Esophagus mucosa (tissue), 1 donor: ENCODE measurements around the gene BPGM. TPM values are rescaled to one million over a fixed set of nuclear protein-coding genes. Genes with fewer than 3 reads are reported as not detected.

Source experiments
- ATAC-seq: fragments of 200-7000 bp; cut with Tn5 transposase; one replicate; pipeline ENCODE4 v1.9.1; 2020
- total RNA-seq: library from RNA; stranded (reverse); gene quantifications from one replicate; pipeline ENCODE4 v1.2.4, GENCODE V29; 2023
- donor health status: DM: yes; HTN: yes; CAD: no.

The BPGM gene
- total RNA-seq, 1 donor from 2014 or later = 8.9 TPM

DNA sequence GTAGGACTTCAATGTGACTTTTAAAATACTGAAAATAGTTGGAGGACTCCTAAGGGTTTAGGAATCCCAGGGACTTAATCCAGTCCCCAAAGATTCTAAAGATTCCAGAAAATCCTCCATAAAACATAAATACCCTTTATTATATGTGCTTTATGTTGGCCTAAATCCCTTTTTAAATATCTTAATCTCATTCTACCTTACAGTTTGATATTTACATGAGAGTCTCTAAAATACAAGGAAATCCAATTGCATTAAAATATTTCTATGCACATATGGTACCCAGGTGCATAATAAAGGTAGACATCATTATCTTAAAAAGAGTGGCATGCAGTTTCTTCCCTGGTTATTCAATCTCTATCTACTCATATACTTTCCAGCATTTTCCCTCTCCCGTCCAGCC is 51.8 kb downstream of the BPGM start:
- ATAC-seq = no peak

DNA sequence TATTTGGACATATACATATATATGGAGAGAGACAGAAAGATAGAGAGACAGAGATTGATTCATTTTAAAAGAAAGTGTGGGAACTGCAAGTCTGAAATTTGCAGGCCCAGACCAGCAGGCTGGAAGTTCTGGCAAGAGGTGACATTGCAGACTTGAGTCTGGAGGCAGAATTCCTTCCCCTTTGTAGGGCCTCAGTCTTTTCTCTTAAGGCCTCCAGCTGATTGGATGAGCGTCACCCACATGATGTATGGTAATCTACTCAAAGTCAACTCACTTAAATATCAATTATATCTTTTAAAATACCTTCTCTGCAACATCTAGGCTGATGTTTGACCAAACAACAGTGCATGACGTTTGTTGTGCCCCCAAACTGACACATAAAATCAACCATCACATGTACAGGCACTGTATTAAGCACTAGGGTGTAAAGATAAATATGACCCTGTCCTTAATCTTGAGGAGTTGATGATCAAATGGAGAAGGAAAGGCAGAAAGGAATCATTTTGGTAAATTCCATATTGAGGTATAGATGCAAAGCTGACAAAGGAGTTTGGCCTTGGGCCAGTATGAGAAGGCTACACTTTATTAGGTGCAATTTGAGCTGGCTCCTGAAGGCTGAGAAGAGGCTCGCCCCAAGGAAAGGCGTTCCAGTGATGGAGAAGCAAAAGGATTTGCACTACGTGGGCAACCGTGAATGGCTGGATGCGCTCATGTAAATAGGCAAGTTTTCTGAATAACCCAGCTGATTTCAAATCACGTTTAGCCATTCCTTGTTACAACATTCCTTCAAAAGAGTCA is 52.6 kb downstream of the BPGM start:
- ATAC-seq = no peak

DNA sequence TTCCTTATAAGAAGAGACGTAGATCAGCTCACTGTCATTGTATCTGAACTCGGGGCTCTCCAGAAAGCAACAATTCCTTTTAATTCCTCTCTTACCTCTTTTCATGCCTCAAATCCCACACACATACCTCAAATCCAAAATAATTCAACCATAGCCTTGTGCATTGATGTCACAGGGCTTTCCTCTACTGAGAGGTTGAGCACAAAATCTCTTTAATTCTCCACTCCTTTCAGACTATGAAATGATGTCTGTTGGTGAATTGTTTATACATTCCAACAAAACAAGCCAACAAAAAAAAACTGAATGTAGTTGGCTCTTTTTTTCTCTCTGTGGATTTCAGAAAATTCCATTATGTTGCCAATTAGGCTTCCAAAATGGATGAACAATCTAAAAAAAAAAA is 53.2 kb downstream of the BPGM start:
- no peak for ATAC-seq

DNA sequence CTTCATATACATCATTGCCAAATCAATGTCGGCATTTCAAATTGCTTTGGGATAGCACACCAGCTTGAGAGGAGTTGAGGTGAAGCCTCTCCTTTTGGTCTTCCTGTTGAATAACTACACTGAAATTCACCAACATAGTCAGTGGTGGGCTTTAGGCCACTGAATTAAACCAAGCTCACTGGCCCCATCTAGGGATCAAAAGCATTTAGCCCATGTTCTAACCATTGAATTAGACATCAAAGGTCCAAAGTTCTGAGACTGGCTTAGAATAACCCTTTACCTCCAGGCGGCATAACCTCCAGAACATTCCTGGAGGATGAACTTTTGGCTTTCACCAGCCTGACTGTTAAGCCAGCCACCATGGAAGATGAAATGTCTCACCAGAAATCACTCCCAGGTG is 54.6 kb downstream of the BPGM start:
- ATAC-seq = no peak

DNA sequence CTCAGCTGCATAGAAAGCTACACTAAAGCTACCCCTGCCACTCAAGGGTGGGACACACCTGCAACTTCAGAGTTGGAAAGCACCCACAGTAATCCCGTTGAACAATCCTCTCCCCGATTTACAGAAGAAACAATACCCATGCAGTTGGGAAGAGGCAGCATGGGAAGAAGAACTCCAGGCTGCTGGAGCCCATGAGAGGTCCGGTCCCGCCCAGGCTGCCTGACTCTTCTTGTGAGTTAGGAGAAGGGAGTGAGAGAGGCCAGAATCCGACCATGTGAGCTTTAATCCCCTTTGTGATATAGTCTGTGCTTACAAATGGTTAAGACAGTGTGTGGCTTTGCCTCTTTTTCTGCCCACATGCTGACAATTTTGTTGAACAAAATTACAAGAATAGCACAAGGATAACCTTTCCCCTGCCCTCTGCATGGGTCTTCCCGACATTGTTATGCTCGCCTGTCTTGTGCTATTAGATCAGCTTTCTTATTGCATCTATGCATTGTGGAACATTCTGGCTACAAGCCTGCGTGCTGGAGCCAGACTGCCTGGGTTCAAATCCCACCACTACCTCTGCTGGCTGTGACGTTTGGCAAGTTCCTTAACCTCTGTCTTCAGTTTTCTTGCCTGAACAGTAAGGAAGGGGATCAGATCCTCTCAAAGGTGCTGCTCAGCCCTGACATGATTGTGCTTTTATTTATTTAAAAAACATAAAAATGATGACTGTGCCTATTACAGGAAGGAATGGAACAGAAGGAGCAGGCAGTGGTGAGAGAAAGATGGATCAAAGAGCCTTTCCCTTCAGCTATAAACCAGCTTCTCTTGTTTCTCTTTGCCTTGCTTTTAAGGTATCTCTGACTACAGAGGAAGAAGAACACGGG is 56.0 kb downstream of the BPGM start:
- ATAC-seq = no peak

DNA sequence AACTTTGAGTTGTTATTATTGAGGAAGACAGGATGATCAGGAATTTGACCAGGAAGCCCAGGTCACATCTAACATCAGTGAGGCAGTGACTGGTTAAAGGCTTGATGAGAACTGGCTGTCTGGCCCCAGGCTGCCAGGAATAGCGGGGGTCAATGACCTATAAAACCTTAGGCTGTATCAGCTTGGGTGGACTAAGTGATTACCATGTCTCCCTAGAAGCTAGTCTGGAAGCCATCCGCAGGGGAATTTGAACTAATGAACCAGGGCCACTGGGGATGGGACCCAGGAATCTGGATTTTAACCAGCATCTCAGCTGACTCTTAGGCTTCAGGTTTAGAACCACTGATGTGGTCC is 56.6 kb downstream of the BPGM start:
- no peak for ATAC-seq

DNA sequence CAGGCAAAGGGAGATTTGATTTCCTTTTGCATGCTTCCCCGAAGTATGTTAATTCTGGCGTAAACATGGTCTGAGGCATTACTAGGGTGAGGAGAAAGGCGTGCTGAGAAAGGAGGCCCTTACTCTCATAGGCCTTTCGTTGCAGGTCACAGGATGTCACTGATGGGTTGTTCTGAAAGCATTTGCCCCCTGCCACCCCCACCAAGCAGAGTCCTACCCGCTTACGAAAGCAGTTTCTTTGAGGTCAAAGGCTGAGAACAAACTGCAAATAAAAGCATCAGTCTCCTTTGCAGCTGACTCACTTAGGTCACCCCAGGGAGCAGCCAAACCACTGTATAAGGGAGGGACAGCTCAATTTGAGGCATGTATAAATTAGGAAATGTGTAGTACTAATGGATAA is 57.1 kb downstream of the BPGM start:
- ATAC-seq = no peak

DNA sequence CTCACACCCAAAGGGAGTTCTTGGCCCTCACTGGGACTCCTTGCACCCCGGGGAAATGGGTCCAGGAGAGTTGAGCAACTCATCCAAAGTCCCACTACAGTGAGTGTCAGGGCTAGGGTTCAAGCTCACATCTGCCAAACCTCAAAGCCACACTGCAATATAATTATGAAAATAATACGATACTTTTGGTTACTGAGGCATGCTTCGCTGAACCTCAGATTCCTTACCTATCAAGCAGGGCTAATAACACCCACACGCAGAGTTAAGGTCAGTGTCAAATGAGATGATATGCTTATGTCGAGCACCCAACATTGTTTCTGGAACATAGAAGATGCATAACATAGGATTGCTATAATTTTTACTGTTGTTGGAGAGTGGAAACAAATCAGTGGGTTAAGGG is 58.2 kb downstream of the BPGM start:
- no peak for ATAC-seq

DNA sequence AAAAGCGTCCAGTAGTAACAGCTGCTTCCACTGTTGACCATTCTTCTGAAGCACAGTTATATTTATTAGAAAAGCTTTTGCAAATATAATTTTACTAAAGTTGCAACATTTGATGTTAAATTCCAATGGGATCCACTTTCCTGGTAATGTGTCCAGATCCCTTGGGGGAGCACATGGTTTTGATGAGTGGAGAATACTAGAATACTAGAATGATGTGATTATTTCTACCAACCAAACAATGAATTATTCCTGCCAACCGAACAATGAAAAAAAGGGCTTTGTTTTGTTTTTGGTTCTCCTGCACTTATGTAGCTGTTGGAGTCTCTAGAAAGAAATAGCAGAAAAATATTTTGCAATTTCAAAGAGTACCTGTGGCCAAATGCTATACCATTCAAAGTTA is 59.1 kb downstream of the BPGM start:
- ATAC-seq = no peak

DNA sequence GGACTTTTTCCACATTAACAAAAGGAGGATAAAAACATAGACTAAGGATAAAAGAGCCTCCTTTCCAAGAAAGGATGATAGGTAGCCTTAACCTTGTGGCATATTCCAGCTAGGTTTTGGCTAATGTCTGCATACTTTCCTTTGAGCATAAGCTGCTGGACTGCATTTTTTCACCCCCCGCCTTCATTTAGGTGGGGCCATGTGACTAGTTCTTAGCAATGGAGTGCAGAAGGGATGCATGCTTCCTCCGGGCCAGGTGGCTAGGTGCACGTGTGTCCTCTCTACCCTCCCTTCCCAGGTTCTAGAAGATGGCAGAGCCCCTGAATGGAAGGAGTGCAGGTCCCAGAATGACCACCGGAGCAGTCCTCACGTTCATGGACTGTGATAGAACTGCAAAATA is 59.8 kb downstream of the BPGM start:
- ATAC-seq = no peak

DNA sequence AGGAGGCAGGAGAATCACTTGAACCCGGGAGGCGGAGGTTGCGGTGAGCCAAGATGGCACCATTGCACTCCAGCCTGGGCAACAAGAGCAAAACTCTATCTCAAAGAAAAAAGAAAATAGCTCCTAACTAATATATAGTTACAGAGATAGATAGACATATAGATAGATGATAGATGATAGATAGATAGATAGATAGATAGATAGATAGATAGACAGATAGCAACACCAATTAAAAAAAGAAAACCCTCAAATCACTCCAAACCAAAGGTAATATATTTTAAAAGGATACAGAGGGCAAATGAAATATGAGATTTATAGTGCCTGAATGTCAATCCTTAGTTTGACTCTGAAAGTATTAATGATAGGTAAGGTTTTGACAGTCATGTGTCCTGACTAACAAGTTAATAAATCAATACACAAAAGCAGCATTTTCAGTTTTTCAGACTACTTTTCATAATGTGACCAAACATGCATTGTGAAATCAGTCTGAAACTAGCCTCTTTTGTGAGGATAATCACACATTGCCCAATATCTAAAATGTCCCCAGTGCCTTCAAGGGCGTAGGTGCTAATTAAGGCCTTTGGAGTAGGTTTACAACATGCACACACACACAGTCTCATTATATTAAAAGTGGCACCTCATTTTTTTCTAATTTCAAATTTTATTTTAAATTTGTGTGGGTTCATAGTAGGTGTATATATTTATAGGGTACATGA is 61.2 kb downstream of the BPGM start:
- no peak for ATAC-seq

DNA sequence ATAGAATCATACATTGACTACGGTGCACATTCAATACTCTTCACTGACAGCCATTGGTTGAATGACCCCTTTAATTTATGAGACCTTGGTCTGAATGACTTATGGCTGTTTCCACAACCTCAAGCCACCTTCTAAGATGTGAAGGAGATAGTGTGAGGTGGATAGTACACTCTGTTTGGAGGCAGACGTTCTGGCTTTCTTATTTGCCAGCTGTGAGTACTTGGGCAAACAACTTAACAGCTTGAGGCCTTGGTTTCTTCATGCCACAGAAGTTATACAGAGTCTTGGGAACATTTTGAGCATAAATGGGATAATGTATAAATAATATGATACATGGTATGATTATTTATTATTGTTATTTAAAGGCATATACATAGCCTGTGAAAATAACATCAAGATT is 62.0 kb downstream of the BPGM start:
- no peak for ATAC-seq

DNA sequence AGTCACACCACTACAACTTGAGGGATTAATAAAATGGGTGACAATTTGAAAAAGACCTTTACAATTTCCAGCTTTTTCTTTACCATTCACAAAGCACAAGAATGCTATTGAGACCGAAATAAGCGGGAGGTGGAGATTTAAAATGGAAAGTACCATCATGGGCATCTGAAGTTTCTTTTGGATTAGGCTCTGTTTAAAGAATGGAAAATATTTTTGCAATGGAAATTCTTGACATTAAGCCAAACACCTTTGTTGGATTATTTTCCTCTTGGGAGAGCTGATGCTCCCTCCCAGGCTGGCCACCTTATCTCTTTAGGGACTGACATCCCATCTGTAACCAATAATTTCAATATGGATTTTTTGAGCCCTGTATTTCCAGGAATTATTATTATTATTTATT is 62.5 kb downstream of the BPGM start:
- no peak for ATAC-seq

DNA sequence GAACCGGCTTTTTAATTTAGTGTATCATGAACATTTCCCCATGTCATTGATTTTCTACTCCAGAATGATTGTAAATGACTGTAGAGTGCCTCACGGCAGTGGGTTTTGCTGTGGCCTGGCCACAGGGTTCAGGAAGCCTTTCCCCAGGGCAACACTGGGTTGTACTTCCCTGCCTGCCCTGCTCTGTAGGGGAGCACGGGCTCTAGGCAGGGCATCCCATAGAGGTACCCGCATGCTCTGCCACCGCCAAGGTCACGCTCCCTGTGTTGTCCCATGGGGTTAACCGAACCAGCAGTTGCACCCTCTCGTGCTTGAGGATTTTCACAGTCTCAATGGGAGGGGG is 63.8 kb downstream of the BPGM start:
- no peak for ATAC-seq

DNA sequence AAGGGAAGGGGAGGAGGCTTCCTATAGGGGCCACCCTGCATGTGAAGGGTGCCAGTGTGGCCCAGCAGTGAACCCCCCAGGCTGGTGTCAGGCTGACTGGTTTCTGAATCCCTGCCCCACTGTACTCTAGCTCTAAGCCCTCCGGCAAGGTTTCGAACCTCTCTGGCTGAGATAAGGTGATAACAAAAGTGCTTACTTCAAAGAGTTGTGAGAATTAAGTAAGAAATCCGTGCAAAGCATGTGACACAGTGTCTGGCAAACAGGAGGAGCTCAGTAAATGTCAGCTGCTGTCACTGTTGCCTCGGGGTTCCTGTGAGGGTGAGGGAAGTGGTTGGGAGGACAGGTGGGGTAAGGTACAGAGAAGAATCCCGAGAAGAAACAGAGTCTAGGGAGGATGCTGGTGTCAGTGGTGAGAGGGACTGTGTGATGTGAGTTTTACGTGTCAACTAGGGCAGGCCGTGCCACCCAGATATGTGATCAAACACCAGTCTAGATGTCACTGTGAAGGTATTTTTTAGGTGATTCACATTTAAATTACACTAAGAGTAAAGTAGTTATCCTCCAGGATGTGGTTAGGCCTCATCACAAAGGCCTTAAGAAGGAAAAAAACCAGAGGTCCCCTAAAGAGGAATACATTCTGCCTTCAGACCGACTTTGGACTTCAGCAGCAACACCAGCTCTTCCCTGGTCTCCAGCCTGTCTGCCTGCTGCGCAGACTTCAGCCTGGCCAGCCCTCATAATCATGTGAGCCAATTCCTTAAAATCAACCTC is 64.4 kb downstream of the BPGM start:
- no peak for ATAC-seq

DNA sequence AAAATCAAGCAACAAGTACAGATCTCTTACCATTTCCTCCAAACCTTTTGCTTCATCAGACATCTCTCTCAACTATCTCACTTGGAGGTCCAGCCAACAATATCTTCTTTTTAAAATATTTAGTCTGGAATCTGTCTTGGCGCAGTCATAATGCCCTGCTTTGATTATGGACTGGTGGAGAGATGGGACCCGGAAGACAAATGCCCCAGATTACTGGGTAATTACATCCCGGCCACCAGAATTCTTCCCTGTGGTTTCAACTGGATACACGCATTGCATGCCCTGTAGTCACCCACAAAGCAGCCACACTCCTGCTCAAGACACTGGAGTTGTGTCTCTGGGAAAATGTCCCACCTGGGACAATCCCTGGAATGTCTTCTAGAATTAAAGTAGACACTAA is 65.5 kb downstream of the BPGM start:
- ATAC-seq = no peak

DNA sequence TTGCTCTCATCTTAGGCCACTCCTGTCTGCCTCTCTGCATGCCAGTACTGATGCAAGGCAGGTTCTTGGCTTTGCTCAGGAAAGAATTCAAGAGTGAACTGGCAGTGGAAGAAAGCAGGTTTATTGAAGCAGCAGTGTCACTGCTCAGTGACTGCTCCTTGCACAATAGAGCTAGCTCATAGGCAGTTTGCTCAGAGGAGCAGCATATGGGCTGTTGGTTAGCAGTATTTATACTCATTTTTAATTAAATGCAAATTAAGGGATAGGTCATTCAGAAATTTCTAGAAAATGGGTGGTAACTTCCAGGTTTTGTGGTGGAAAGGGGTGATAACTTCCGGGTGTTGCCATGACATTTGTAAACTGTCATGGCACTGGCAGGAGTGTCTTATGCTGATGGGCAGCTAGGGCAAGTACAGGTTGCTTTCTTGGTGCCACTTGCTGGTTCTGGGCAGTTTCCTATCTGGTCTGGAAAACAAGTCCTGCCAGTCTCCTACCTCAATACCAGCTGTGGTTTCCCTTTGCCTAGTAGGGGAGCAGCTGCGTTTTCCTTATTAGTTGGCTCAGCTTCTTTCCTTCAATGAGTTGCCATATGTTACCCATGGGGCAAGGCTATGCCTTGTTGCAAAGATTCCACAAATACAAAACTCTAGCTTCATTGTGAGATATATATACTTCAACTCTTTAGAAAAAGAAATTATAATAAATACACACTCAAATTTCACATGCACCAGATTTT is 68.0 kb downstream of the BPGM start:
- ATAC-seq = no peak

DNA sequence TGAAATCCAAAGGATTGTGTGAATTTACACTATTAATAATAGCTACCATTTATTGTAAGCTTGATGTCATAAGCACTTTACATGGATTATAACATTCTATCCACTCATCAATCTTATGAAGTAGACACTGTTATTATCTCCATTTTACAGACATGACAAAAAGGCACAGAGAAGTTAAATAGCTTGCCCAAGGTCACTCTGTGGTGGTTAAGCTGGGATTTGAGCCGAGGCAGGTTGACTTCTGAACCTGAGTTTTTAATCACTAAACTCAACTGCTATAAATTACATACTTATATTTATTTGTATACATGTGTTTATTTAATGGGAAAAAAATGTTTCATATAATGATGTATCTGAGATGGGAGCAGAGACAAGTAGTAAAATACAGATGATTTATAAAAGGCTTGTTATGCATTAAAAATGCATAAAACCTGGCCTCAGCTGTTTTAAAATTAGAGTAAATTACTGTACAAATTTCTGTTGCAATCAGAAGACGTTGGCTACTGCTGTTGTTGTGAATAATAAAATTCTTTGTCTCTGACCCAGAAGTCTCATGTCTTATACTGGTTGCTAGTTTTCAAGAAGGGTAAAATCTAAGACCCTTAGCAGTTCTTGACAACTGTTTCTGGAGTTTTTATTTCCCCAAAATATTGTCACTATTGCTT is 71.7 kb downstream of the BPGM start:
- ATAC-seq = no peak

DNA sequence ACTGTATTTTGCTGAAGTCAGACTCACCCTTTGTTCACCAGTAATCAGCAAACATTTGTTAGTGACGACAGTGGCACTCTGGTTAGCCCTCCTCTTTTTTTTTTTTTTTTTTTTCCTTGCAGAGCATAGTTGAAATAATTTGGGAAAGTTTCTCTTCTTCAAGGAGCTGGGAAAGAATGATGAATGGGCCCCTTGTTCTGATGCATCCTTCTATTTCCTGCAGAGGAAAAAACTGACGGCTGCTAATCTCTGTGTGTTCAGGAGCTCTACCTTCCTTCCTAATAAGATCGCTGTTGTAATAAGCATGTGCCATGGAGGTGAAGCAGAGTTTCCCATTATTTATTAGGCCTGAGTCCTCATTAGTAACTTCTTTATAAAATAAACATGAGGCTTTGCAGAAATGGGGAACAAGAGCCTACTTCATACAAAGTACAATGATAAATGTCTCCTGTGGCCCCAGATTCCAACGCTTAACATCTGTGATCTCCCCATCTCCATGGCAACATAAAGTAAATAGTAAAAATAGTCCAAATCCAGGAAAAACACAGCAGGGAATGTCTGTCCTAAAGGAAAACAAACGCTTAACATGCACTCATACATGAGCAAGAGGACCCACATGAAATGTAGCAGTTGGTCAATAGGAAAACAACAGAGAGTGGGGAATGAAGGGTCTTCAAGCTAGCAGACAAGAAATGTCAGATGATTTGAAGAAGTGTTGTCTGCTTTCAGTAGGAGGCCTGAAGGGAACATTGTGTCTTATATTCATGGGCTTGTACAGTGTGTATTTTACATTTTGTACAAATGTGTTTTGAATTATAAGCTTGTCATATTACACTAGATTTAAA is 73.7 kb downstream of the BPGM start:
- ATAC-seq = no peak

DNA sequence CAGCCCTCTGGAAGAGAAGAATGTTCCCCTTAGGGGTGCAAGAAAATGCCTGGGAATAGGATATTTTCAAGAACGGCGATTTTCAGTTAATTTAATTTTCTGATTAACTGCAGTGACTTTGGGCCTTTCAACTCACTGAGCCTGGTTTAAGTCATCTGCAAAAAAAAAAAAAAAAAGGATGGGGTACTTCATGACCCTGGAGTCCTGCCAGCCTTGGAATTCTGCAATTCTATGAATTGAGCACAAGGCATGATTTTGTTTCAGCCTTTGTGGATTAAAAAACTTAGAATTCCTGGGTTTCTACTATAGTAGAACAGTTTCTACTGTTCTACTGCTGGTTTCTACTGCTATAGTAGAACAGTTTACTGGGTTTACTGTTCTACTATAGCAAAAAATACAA is 74.5 kb downstream of the BPGM start:
- no peak for ATAC-seq
